Cerebellar nuclear complex (tissue), 1 donor: ENCODE measurements around the gene AQP9.

Source experiments
- DNase-seq, 2 experiments: peaks; one replicate each; lab custom pipeline; 2025; lab: John Stamatoyannopoulos, UW

The AQP9 gene

DNA sequence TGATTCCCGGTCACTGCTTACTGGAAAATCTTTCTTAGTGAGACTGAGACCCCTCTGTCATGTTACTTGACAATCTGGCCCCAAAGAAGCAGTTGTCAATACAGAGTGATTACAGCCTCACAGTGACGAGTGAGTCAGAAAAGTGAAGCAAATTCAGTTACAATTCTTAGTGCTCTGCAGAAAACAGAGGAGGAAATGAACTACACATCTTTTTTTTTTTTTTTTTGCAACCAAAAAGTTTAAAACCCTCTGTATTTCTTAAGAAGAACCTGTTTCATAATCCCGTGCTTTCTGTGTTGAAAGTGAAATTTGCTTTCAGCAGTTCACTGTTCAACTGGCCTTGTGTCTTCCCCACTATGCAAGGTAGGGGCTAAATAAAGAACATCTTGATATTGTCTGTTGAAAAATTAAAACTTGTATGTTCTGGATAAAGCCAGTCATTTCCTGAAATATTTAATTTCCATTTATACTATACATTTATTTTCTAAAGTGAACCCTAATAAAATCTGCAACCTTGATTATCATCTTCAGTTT lies 1.9 kb downstream of the AQP9 start:
- DNase-seq = no peak

DNA sequence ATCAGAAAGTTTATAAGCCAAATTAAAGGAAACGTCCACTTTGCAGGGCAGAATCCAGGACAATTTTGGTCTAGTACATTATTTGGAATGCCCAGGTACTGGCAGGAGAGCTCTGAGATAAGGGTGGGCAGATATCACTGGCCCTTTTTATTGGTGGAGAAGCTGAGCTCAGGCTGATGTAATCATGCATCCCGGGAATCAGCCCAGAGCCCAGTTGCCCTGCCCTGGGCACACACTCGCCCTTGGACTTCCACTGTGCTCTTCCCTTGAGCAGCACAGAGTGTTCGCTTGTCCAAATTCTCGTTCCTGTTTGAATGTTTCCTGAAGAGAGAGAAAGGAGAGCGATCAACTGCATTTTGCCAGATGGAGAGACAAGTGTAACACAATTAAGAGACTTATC lies 3.7 kb downstream of the AQP9 start:
- DNase-seq = no peak

DNA sequence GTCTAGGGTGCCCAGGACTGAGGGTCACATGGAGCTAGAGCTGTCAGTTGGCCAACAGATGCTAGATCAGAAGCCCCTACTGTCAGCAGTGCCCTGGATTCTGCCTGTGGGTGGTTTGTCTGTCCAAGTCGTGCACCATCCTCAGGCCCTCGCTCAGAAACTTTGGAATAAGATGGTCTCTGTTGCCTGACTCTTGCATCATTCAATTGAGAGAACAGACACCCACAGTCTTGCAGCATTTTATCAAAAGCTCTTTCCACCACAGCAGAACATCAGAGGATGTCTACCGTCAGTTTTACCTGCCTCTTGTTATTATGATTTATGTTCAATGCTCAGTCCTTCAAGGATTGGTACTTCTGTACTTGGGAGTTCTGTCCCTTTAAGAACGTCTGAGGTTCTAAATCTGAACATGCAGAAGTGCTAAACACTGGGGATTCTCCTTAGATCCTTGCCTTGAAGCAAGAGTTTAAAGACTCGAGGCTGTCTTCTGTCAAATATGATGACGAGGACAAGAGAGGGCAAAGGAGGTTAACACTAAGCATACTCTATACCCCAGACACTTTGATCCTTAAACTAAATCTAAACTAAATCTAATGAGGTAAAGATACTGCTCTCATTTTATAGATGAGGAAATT lies 4.8 kb downstream of the AQP9 start:
- DNase-seq = no peak

DNA sequence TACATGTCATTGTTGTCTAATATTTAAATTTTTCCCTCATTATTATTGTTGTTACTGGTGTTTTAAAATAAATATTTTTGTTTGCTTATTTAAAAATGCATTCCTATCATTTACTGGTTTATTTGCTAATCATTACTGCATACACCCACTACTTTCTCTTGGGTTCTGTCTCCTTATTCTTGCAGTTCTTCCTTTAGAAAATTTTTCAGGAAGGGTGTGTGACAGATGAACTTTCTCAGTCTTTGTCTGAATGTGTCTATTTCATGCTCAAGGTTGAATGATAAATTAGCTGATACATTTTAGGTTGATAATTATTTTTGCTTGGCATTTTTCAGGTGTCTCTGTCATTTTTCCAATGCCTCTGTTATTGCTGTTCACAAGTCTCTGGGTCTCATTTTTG lies 7.4 kb downstream of the AQP9 start:
- DNase-seq = no peak

DNA sequence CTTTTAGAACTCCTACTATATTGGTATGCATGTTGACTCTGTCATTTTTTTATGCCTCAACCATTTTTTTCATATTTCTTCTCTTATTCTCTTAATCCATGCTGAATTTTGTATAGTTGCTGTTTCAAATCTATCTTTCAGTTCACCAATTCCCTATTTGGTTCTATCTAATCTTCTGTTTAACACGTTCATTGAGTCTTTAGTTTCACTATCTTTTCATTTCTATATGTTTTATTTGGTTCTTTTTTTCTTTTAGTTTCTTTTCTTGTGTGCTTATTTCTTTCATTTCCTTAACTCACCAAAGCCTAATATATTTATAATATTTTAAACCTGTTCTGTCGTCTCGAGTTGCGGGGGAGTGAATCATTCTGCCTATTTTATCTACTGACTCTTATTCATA lies 8.0 kb downstream of the AQP9 start:
- no peak for DNase-seq

DNA sequence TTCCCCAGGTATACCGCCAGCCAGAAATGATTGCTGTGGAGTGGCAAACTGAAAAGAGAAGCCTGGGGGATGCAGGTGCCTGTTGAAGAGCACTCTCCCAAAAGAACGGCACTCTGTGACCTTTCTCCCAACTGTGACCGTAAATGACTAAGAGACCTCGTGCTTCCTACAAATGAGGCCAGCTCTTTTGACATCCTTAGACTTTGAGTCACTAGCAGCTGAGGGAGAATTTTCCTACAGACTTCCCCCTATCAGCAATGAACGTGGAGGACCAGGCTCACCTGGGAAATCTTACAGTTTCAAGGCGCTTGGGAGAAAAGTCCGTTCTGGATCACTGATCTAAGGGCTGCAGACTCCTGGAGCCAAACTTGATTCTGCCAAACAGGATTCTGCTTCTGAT lies 8.6 kb downstream of the AQP9 start:
- no peak for DNase-seq

DNA sequence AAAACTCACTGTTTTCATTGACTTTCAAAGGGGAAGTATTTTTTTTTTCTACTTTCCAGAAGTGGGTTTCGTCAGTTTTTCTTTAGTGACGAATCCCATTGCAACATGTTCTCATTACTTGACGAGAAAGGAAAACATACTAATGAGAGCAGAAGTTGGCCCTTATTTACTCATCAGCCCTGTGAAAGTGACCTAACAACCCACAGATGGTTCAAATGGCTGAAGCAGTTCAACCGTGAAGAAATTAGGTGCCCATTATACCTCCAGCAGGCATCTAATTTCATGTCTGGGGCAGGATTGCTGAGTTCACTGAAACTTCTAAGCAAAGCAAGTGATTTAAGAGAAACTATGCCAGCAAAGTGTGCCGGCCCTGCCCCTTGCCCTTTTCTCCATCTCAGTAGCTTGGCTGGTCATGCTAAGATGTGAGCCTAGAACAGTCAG lies 9.0 kb downstream of the AQP9 start:
- no peak for DNase-seq

DNA sequence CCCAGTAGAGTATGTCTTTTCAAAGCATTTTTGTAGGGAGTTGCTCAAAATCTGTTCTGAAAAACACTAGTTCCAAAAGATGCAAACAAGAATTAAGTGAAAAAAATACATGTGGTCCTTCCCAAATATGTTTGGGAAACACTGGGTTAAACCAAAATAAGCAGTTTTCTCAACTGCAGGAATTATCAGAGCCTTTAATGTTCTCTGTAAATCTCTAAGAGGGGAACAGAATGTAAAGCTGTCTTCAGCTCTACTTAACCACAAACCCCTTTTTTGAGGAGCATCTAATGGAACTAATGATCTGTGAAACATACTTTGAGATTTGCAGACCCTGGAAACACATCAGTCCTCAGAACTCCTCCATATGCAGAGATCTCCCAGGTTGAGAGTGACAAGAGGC lies 9.9 kb downstream of the AQP9 start:
- DNase-seq = no peak

DNA sequence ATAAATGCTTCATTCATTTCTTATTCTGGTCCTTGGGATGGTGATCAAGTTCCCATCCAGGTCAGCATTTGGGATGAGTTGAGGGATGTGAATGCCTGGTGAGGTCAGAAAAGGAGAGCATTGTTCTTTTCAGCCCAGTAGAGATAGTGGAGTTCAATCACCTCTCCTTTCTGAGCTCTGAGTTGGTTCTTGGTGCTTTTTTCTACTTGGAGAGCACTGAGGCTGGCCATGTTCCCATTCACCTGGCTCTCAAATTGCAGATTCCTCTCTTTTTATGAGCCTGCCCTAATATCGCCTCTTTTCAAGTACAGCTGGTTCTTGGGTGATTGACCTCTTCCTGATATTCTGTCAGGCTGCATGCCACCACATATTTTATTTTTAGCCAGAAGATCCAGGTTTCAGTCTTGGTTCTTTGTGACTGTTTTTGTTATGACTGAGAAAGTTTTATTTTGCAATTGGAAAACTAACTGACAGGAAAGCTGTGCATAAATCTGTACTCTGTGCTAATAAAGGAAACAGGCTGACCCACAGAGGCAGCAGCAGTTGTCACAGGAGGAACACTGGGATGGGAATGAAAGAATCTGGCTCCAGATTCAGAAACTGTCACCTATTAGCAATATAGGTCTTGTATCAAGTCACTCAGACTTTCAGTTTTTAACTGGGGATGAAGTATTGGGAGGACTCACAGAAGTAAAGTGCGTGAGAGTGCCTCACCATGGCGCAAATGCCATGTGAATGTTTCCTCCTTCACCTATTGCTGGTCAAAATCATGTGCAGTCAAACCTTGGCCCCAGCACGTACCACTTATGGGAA lies 10.7 kb downstream of the AQP9 start:
- no peak for DNase-seq

DNA sequence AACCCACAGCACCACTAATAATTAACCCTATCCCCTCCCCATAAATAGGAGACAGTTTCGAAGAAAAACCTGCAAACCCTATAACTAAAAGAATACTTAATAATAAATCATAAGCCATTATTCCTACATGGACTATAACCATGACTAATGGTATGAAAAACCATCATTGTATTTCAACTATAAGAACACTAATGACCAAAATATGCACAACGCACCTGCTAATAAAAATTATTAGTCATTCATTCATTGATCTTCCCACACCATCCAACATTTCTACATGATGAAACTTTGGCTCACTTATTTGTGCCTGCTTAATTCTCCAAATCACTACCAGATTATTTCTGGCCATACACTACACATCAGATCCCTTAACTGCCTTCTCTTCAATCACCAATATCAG lies 16.6 kb downstream of the AQP9 start:
- no peak for DNase-seq

DNA sequence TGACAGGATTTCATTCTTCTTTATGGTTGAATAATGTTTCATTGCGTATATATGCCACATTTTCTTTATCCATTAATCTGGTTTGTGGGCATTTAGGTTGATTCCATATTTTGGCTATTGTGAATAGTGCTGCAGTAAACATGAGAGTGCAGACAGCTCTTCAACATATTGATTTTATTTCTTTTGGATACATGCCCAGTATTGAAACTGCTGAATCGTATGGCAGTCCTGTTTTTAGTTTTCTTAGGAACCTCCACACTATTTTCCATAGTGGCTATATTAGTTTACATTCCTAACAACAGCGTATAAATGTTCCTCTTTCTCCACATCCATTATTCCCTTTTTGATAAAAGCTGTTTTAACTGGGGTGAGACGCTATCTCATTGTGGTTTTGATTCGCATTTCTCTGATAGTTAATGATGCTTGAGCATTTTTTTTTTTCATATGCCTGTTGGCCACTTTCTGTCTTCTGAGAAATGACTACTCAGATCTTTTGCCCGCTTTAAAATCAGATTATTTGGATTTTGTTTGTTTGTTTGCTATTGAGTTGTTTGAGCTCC lies 21.7 kb downstream of the AQP9 start:
- DNase-seq = no peak

DNA sequence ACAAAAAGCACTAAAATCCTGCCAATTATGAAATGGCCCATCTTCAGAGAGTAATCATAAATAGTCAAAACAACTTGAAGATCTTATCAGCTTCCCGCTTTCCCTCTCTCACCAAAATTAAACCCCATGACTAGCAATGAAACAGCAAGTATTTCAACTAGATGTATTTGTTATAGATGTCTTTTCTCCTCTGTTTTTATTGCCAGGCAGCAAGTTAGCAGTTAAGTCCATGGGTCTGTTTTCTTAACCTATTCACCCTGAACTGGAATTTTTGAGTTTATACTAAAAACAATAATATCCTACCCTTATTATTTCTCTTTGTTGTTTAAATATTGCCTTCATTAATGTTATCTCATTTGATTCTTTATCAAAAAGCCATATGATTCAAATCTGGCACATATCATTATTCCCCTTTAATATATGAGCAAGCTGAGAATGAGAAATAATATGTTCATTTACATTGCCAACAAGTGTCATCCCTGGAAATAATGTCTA lies 23.3 kb downstream of the AQP9 start:
- no peak for DNase-seq

DNA sequence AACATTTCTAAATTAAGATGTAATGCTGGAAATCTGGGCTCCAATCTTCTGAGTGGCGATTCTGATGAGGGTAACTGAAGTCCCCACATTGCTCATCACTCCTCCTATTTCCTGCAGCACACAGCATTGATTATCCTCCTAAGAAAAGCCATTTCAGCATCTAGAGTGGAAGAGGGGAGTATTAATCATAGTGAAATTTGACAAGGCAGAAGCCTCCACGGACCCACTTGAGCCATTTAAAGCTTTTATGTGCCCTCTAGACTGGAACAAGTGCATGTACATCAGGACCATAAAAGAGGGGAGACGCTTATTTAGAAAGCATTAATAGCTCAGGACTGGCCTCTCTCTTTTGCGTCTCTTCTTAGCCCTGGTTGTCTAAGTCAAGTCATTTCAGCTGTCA lies 25.8 kb downstream of the AQP9 start:
- no peak for DNase-seq

DNA sequence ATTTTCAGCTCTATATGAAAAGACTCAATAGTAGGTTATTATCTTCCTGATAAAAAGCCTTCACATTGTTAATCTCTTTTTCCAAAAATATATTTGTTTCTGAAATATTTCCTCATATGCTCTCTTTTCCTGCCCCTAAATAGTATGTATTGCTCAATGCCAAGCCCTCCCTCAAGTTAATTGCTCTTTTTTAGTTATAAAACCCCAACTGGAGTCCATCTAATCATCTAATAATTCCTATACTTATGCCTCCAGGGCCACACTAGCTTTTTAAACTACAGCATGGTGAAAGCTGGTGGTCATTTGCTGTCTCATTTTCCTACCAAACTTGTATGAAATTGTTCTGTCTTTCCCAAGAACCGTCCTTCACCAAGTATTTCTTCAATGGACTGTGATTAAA lies 26.7 kb downstream of the AQP9 start:
- no peak for DNase-seq

DNA sequence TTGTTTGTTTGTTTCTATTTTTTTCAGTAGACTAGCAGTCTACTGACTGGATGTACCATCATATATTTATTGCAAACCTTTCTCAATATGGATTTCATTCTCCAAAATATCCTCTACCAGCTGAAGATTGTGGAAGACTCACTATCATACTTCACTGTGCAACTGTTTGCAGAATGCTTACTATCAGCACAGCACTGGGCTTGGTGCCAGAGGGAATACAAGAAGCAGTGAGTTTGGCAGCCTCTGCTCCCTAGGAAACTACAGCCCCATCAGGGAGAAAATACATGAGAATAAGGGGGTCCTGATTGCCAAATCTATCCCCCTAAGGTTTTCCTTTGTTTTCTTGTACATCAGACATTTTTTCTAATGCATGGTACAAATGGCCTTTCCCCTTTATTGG lies 27.5 kb downstream of the AQP9 start:
- DNase-seq = no peak

DNA sequence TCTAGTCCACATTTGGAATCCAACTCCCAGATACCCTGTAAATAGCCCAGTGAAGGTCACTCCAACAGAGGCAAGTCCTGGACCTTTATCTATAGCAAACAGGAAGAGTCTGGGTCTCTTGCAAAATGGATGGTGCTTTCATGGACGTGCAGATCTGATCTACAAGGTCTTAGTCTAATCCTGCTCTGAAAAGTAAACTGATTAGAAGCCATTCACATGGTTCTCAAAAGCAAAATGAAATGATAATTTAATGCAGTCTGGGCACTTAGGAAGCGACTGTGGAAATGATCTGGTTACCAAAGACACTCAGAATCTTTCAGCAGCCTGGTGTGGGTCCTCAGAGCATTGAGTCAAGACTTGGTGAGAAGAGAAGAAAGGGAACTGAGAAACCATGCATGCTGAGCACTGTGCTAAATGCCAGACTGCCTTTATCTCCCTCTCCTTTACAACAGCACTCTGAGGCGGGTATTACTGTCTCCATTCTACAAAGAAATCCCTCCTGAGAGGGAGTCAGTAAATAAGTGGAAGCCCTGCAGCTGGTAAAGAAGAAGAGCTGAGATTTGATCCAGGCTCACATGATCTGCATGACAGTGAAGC lies 29.0 kb downstream of the AQP9 start:
- DNase-seq = no peak

DNA sequence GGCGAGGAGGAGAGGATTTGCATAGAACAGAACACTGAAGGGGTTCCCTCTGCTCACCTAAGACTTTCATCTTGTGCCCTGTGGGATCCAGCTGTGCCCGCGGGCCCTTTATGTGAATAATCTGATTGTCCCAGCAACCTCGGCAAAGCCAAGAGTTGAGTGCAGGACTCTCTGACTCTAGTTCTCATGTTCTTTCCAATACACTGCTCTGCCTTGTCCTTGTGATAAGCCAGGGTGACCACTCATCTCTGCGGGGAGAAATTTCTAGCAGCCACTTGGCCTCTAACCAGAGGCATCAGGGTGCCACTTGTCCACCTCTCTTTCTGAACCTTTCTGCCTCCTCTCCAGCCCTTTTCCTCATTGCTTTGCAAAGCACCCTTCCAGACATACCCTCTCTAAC lies 31.8 kb downstream of the AQP9 start:
- no peak for DNase-seq

DNA sequence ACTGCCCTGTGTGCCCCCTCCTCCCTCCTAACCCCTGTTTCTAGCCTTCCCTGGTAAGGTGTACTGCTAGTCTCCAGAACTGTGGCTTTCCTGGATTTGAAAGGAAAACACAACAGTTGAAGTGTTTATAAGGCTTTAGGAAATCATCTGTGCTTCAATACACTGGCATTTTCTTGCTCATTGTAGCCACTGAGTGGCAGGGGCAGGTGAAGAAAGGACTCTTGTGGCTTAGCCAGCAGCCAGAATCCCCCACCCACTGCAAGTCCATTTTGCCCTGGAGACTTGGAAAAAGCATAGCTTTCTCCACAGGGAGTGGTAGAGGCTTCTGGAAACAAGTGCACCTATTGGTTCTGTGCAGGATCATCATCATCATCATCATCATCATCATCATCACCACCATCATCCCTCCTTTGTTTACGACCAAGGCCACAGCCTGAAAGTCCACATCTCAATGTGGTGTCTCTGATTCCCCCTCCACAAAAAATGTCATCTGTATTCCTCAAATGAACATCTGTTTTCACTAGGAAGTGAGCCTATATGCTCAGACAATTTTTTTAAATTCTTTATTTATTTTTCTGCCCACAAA lies 33.4 kb downstream of the AQP9 start:
- DNase-seq = no peak

DNA sequence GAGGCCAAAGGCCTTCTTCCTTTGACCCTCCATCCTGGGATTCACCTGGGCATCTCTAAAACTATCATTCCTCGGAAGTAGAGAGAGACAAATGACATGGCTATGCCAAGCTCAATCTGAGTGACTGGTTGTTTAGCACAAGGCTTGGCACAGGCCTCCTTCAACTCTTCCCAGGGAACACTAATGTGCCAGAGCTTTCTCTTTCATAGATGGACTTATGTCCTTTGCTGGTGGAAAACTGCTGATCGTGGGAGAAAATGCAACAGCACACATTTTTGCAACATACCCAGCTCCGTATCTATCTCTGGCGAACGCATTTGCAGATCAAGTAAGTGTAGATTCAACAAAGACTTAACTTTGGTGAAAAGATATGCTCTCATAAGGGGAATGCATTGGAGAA lies 36.5 kb downstream of the AQP9 start:
- DNase-seq = no peak

DNA sequence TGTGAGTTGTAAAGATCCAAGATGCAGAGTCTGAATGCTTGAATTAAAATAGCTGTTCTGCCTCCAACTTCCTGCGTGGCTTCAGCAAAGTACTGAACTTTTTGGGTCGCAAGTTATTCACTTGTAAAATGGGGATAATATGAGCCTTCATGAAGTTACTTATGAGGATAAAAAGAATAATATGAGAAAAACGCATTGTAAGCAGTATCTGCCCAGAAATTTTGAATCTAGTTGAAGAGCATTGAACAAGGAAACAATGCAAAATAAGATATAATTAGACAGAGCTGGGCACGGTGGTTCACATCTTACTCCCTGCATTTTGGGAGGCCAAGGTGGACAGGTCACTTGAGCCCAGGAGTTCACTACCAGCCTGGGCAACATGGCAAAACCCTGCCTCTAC lies 37.8 kb downstream of the AQP9 start:
- no peak for DNase-seq

DNA sequence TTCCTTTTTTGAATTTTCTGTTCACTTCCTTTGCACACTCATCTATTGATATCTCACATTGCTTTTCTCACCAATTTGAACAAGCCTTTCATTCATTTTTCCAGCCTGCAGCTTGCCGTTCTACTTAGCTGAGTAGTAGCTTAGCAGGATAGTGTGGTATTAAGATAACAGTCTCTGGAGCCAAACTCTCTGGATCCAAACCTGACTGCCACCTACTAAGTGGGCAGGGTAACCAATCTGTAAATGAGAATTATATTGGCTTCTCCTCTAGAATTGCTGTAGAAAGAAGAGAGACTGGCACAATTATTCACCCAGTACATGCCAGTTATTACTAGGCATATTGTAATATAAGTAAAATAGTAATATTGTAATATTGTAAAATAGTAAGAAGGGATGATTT lies 40.5 kb downstream of the AQP9 start:
- no peak for DNase-seq

DNA sequence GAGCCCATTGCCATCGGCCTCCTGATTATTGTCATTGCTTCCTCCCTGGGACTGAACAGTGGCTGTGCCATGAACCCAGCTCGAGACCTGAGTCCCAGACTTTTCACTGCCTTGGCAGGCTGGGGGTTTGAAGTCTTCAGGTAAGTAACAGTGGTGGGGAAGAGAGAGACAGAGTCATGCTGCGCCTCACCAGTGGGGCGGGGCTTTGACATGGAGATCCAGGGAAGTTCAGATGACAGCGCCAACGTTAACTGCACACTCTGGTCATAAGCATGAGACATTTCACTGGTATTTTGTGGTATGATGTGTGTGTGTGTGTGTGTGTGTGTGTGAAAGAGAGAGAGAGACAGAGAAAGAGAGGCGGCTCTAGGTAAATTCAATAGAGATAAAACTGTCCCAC lies 41.0 kb downstream of the AQP9 start:
- no peak for DNase-seq
